Activated CD8-positive, alpha-beta memory T cell treated with anti-CD3 and anti-CD28 coated beads for 36 hours (primary cell): ENCODE results near the gene ITGAD. TPM values are rescaled to one million over a fixed set of nuclear protein-coding genes. Genes with fewer than 3 reads are reported as not detected.

ENCODE experiments used
- CTCF ChIA-PET: fragments of 350-600 bp; sonication (Branson Sonifier 250); formaldehyde crosslinking; loops from one replicate; lab custom pipeline; 2021; ENCODE audit warnings: antibody characterized with exemption; lab: Charles Lee
- POLR2A ChIA-PET: fragments of 350-600 bp; sonication (Branson Sonifier 250); formaldehyde crosslinking; loops from one replicate; lab custom pipeline; 2021; ENCODE audit warnings: antibody characterized with exemption; lab: Charles Lee
- total RNA-seq, 2 experiments: library from RNA; stranded (reverse); gene quantifications; one replicate each; pipeline ENCODE4 v1.2.3, GENCODE V29; 2021

The ITGAD gene
- total RNA-seq, 2 experiments from 2014 or later: not detected

GRCh38 chr16:31475946-31476302 lies 82.8 kb downstream of the ITGAD start:
- CTCF ChIA-PET: interaction anchor here (0.8 to 1.8 kb wide), 2 partner anchors 16 to 33 kb away, joined by 3 to 9 read pairs; partner anchors contain the start of genes ARMC5 and ZNF843
- POLR2A ChIA-PET: no interaction called here

Other genes starting within 250 kb of the ITGAD start
- gene PRSS36, start 243.3 kb upstream of the ITGAD start, total RNA-seq: under 1 TPM; 0.23 to 0.31 TPM
- 100 to 1,000 TPM; 678 to 692 TPM for gene FUS, start 213.2 kb upstream of the ITGAD start, total RNA-seq
- 1 to 10 TPM; 5.2 to 6.9 TPM for gene PYCARD, start 190.6 kb upstream of the ITGAD start, total RNA-seq
- not detected for gene TRIM72, start 179.2 kb upstream of the ITGAD start, total RNA-seq
- not detected for gene PYDC1, start 176.2 kb upstream of the ITGAD start, total RNA-seq
- gene ITGAM, start 133.4 kb upstream of the ITGAD start, total RNA-seq: under 1 TPM; 0.84 to 0.89 TPM
- gene ITGAX, start 38.2 kb upstream of the ITGAD start, total RNA-seq: 1 to 10 TPM; 4.3 to 5.3 TPM
- not detected for gene COX6A2, start 35.0 kb downstream of the ITGAD start, total RNA-seq
- under 1 TPM; 0.10 to 0.11 TPM for gene ZNF843, start 49.5 kb downstream of the ITGAD start, total RNA-seq
- gene ARMC5, start 66.2 kb downstream of the ITGAD start, total RNA-seq: 10 to 100 TPM; 11.8 to 12.3 TPM
- gene TGFB1I1, start 78.8 kb downstream of the ITGAD start, total RNA-seq: under 1 TPM; 0.48 to 0.74 TPM
- gene SLC5A2, start 89.8 kb downstream of the ITGAD start, total RNA-seq: not detected
- gene RUSF1, start 115.1 kb downstream of the ITGAD start, total RNA-seq: 10 to 100 TPM; 40.8 to 45.6 TPM
- gene AHSP, start 134.6 kb downstream of the ITGAD start, total RNA-seq: not detected